GM18861 (cell line): ENCODE data around the gene PLCB4.

Experiments
- ATAC-seq: cut with Tn5 transposase; IDR thresholded peaks from one replicate; pipeline ENCODE4 v1.9.1; 2021; ENCODE audit not compliant: unreplicated experiment

Gene PLCB4

GRCh38 chr20:9389346-9389745, 320.5 kb downstream of the PLCB4 start:
- no peak for ATAC-seq

- no peak for ATAC-seq
Measured at GRCh38 chr20:9390441-9390840, 321.6 kb downstream of the PLCB4 start.

DNA sequence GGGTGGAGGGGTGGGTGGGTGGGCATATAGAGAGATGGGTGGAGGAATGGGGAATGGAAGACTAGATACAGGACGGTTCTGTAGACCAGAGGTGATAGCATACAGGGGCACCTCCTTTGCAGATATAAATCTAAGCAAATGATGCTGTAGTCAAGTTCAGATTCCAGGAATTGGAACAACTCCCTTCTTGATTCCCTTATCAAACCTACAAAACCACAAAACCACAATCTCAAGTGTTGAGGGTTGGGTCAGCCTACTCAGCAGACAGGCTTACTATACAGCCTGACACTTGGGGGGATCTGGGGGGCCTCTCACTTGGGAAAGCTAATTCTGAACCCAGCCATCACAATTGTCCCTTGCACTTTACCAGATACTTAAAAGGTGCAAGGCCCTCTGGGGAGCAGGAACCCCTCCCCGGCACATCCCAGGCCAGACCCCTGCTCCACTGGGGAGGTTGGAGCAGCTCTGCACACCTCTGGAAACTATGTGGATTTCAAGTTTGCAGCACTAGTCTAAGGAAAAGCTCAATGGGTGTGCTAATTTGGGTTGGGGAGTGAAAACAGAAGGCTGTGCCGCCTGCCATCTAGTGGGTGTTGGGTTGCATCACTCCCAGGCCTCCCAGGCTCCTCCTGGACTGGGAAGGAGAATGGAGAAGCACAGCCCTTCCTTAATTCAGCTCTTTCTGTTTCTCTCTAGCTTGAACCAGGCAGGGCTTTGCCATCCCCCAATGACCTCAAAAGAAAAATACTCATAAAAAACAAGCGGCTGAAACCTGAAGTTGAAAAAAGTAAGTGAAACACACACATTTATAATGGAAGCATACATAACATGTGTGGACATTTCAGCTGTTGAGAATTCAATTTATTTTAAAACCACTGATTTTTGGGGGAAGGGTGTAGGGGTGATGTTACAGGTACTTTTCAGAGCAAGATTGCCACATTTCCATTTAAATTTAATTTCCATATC, 324.3 kb downstream of the PLCB4 start:
- no peak for ATAC-seq

DNA sequence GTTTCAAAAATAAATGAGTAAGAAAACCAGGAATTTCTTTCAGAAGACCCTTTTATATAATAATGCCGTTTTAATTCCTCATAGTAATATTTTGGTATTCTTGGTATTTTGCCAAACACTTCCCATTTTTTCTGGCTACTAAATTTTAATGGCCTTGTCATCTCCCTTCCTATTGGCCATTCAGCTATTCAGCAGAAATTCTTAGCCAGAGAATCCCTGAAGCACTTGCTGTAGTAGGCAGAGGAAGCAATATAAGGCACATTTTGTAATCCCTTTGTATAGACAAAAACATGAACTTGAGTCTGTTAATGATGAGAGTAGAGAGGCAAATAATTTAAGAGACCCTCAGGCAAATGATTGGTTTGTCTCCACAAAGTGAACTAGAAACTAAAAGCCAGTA, 327.1 kb downstream of the PLCB4 start:
- ATAC-seq = no peak

DNA sequence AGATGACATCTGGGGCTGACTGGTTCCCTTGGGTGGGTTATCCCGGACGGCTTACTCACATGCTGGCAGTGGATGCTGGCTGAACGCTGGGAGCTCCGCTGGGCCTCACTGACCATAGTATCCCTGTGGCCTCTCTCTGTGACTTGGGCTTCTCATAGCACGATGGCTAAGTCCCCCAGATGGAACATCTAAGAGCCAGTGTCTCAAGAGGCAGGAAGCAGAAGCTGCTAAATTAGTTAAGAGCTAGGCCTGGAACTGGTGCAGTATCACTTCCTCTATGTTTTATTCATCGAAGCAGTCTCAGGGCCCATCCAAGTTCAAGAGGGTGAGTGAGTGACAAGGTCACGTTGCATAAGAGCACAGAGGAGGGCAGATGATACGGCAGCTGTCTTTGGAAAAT, 329.0 kb downstream of the PLCB4 start:
- ATAC-seq = peak; percentile 92

- no peak for ATAC-seq
Measured at GRCh38 chr20:9398882-9399281, 330.0 kb downstream of the PLCB4 start.

- no peak for ATAC-seq
Measured at GRCh38 chr20:9399322-9399721, 330.4 kb downstream of the PLCB4 start.

- ATAC-seq = no peak
Measured at GRCh38 chr20:9400171-9401025, 331.5 kb downstream of the PLCB4 start.

- no peak for ATAC-seq
Measured at GRCh38 chr20:9401371-9401770, 332.5 kb downstream of the PLCB4 start.

- no peak for ATAC-seq
Measured at GRCh38 chr20:9402141-9402540, 333.3 kb downstream of the PLCB4 start.

GRCh38 chr20:9402546-9402945, 333.7 kb downstream of the PLCB4 start:
- no peak for ATAC-seq

DNA sequence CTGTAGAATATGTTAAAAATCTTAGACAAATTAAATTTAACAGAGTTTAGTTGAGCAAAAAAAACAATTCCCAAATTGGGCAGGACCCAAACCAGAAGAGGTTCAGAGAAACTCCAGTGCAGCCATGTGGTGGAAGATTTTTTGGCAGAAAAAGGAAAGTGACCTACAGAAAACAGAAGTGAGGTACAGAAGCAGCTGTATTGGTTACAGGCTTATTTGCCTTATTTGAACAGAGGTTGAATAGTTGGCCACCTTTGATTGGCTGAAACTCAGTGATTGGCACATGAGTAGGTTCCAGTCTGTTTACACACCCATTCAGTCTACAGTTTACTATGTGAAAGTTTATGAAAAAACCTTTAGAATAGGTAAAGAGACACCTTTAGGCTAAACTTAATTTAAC, 334.6 kb downstream of the PLCB4 start:
- no peak for ATAC-seq

- peak; percentile 61 for ATAC-seq
Measured at GRCh38 chr20:9407805-9408421, 339.0 kb downstream of the PLCB4 start.

- no peak for ATAC-seq
Measured at GRCh38 chr20:9408422-9409300, 339.8 kb downstream of the PLCB4 start.

- ATAC-seq = no peak
Measured at GRCh38 chr20:9409352-9409751, 340.5 kb downstream of the PLCB4 start.

DNA sequence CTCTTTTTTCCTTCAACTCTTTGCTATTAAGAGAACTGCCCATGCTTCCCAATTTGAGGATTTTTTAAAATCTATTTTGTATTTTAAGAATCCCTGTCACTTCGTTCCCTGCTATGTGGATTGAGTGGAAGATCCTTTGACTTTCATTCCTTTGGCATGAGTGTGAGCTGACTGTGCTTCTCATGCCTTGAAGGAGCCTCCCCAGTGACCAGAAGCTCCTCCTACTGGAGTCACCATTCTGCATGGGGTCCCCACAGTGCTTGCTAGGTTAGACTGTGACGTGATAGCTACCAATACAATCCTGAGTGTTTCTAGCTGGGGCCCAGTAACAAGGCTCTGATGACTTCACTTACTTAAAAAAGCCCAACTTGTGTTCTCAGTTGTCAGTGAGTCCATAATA, 341.1 kb downstream of the PLCB4 start:
- no peak for ATAC-seq

- no peak for ATAC-seq
Measured at GRCh38 chr20:9411833-9412232, 342.9 kb downstream of the PLCB4 start.

GRCh38 chr20:9412309-9412708, 343.4 kb downstream of the PLCB4 start:
- peak; percentile 78 for ATAC-seq

DNA sequence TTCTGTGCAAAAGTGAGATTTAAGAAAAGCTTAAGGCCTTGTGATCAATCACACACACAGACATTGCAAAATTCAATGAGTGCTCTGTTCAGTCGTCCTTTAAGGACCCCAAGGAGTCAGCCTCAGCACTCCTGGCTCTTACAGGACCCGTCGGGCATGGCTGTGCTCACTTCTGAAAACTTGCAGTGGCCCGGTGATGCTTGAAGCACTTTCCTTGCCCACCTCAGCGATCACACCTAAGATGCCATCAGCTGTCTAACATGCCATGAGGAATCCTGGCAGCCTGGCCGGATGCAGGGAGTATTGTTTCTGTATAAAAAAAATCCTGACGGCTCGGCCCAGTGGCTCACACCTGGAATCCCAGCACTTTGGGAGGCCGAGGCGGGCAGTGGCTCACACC, 344.1 kb downstream of the PLCB4 start:
- ATAC-seq = no peak

DNA sequence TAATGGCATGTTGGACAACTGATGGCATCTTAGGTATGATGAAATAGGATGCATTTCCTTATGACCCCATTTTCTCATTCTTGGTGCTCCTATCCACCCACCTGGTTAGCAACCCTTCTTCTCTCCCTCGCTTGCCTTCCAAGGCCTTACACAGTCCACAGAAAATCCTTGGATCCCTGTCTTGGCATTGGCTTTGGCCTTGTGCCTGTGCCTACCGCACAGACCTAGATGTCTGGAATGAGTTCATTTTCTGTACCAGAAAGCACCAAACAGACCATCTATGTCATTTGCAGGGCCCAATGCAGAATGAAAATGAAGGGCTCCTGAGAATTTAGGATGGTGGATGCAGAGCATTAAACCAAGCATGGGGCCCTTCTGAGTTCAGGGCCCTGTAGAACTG, 346.5 kb downstream of the PLCB4 start:
- no peak for ATAC-seq
